HG02798 (cell line): ENCODE results near the gene RAB11FIP4.

Experiments
- ATAC-seq: cut with Tn5 transposase; IDR thresholded peaks from one replicate; pipeline ENCODE4 v1.9.1; 2021; ENCODE audit warnings: mild to moderate bottlenecking; ENCODE audit not compliant: unreplicated experiment, poor library complexity

RAB11FIP4 gene

DNA sequence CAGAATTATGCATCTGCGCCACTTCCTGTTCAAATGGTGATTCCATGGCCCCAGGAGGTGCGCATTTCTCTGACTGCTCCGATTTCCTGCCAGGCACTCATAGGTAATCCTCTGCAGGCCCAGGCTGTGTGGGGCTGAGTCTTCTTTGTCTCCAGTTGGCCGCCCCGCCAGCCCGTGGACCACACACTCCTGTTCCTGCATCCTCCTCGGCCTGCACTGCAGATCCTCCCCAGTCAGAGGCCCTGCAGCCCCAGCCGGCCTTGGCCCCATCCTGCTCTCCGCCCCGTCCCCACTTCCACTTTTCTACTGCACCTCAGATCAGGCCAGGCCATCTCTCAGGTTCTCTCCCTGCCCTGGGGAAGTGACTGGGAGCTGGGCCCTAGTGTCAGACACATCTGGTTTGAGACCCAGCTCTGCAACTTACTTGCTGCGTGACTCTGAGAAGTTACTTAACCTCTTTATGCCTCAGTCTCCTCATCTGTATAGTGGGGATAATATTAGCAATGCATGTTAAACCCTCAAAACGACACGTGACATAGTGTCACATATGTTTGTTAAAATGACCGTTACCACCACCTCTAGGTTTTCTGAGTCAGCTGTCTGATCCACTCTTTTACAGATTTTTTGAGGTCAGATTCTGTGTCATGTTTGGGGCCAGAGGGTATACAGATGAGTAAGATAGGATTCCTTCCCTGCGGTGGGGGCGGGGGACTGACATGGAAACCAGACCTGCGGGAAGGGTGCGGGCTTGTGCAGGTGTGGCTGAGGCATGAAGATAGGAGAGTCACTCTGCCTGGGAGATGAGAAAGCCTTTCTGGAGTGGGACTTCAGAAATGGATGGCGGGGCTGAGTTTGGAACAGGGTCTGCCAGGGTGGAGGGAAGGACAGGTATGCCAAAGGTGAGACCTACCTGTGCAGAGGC is 12.8 kb downstream of the RAB11FIP4 start:
- ATAC-seq: no peak

DNA sequence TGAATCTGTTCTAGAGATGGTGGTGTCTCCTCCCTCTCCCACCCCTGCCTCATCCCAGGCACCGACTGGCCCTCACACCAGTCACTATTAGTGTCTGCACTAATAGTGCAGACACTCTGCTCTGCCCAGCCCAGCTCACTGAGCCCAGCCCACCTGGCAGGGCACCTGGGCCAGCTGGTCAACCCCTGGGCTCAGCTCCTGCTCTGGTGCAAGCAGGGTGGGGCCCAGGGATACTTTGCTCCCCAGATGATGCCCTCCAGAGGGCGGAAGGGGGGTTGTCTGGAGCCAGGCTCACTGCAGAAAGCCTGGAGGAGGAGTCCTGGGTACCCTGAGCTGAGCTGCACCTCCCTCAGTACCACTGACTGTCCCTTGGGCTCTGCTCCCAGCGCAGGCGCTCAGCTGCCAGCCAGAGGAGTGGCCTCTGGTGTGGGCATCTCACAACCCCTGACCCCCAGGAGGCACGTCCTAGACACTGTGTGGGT is 14.5 kb downstream of the RAB11FIP4 start:
- no peak for ATAC-seq

GRCh38 chr17:31408586-31408985 is 17.1 kb downstream of the RAB11FIP4 start:
- no peak for ATAC-seq

DNA sequence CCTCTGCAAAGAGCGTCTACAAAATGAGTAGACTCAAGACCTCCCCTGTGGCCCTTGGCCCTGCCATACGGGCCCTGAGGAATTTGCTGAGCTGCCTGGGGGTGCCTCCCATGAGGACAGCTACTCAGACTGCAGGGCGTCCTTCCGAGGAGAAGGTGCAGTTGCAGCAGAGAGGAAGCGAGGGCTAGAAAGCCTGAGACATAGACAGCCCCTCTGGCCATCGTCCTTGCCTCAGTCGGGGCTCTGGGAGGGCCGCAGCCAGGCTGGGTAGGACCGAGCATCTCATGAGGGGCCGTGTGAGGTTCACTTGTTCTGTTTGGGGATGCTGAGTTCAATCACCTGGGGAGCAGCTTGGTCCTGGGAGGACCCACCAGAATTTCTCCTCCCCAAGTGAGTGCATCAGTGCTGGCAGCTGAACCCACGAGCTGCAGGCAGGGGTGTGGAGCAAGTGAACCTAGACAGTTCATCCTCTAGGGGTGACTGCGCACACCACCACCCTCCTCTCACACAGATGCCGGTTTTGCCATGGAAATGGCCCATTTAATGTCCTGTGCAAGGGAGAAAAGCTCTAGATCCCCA is 20.3 kb downstream of the RAB11FIP4 start:
- ATAC-seq: no peak

DNA sequence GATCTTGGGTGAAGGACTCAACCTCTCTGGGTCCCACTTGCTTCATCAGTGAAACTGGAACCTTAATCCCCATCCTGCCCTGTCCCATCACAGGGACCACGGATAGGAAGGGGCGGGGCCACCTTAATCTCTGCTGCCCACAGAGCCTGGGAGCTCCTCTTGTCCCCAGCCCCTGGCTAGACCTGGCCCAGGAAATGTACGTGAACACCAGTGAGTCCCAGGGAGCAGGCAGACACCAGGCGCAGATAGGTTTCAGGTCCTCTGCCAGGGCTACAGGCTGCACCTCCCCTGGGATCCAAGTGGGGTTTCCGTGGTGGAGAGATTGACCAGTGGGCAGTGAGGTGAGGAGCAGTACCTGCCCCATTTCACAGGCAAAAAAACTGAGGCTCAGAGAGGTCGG is 21.0 kb downstream of the RAB11FIP4 start:
- ATAC-seq: no peak

- no peak for ATAC-seq
Measured at GRCh38 chr17:31413081-31413799, 21.8 kb downstream of the RAB11FIP4 start.

DNA sequence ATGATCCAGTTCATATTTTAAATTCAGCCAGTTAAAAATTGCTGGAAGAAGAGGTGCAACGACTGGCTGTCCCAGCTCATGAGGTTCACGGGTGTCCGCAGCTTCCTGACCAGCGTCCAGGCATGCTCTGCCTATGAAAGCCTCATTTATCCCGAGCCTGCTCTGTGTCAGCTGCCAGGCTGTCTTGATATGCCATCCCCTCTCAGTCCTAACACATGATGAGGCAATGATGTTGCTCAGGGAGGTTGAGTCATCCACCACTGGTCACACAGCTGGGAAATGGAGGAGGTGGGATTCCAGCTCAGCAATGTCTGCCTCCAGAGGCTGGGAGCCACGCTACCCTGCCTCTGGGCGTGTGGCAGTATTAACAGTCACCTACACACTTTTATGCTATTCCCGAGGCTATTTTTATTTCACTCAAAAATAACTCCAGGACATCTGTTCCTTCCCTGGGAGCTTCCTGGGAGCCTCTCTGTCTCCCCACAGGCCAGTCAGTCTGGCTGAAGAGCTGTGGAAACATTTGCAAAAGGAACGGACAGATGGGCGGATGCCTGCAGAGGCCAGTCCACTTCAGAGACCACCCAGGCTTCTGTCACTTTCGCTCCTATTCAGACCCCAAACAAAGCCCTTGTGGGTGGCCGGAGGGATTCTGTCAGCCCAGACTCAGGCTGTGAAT is 22.5 kb downstream of the RAB11FIP4 start:
- no peak for ATAC-seq

GRCh38 chr17:31414550-31414918 is 23.1 kb downstream of the RAB11FIP4 start:
- no peak for ATAC-seq

DNA sequence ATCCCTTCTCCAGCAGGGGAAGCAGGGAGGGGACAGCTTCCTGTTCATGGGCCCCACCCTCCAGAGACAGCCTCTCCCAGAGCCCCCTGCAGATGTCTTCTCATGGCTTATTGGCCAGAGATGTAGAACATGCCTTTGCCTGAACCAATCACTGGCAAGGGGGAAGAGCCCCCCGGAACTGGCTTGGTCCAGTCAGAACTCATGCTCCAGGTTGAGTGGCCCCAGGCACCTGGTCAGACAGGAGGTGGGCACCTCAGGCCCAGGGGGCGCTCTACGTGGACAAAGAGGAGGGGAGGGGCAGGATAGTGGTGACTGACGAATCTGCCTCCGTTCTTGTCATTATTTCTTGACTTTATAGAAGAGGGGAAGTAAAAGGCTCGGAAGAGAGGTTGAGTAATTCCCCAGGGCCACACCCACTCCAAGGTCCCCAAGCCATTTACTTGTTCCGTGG is 23.6 kb downstream of the RAB11FIP4 start:
- ATAC-seq: no peak

DNA sequence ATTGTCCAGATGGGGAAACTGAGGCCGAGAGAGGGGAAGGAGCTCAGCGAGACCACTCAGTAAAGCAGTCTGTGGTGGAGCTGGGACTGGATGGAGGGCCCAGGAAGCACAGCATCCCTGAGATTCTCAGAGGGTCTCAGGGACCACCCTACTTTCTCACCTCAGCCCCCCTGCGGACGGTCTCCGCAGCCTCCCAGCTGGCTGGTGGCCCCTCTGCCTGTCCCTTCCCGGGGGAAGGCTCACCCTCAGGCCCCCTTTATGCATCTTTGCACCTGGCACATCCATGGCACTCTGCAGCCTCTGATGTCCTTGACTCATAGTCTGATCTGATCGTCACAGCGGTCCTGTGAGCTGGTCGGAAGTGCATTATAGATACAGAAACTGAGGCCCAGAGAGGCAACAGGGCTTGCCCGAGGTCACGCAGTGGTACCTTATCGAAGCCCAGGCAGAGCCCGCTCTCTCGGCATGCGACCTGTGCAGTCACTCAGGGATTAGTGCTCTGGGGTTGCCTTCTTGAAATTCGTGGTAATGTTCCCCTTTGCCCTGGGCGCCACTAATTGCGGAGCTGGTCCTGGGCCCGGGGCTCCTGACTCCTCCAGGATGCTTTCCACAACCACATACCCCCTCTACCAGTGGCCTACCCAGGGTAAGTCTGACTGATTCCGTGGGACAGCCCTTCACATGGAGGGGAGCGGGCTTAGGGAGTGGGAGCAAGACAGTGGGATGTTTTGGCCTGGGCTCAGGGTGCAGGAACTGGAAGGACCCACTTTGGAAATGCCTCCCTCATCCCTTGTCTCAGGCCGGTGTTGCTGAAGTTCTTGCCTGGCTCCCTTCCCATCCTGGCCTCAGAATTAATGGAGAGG is 24.4 kb downstream of the RAB11FIP4 start:
- ATAC-seq: no peak

DNA sequence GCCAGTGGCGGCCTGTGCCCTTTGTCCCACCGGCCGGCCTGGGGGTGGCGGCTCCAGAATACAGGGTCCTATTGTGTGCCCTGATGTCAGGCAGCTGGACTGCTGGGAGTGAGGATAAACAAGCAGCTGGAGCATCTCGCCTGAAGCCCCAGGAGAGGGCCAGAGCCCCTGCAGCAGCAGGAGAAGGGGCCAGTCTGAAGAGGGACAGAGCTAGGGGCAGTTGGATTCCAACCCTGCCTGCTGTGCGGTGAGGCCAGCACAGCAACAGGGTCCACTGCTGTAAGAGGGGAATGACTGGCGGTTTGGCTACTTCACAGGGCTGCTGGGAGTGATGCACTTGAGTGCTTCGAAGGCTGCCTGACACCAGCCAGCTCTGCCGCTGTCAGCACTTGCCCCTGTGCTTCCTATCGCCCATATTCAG is 25.0 kb downstream of the RAB11FIP4 start:
- ATAC-seq: no peak

GRCh38 chr17:31417051-31417792 is 25.7 kb downstream of the RAB11FIP4 start:
- ATAC-seq: no peak

- ATAC-seq: no peak
Measured at GRCh38 chr17:31418773-31419350, 27.4 kb downstream of the RAB11FIP4 start.

GRCh38 chr17:31422443-31422842 is 31.0 kb downstream of the RAB11FIP4 start:
- ATAC-seq: no peak

- ATAC-seq: no peak
Measured at GRCh38 chr17:31424944-31425281, 33.4 kb downstream of the RAB11FIP4 start.

GRCh38 chr17:31425282-31426040 is 34.0 kb downstream of the RAB11FIP4 start:
- no peak for ATAC-seq

DNA sequence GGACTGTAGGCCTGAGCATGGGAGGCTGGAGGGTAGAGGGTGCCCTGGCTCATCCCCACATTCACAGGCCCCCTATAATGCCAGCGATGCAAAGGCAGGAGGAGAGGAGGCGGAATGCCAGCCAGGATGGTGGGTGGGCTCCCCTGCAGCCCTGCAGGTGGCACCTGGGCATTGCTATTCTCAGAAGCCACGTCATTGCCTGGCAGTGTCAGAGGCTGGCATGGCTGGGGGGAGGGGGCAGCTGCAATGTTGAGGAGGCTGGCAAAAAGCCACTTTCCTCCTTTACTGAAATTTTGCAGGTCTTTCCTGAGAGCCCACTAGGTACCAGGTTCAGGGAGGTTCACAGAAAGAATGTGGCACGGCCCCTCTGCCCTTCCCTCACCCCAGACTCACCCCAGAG is 36.2 kb downstream of the RAB11FIP4 start:
- no peak for ATAC-seq

- ATAC-seq: no peak
Measured at GRCh38 chr17:31428111-31428510, 36.6 kb downstream of the RAB11FIP4 start.
